GM23338 (cell line): Measurements from ENCODE around the gene CLSTN2. TPM values are rescaled to one million over a fixed set of nuclear protein-coding genes. Genes with fewer than 3 reads are reported as not detected.

Experiments
- ATAC-seq: fragments of 200-7000 bp; cut with Tn5 transposase; 3 replicates; pipeline ENCODE4 v1.9.1; 2020
- DNase-seq: peaks from one replicate; pipeline ENCODE4 v3.0.0-alpha.2; 2015; ENCODE audit warnings: low spot score
- H2AFZ ChIP-seq: fragments of 200-600 bp; sonication (generic); 2 replicates; pipeline ENCODE4 v1.8.0; 2016; ENCODE audit warnings: antibody characterized with exemption, mild to moderate bottlenecking, moderate library complexity
- H3F3A ChIP-seq: fragments of 200-600 bp; sonication (generic); replicated peaks from 2 replicates; pipeline ENCODE4 v1.8.0; 2017; ENCODE audit warnings: antibody characterized with exemption, mixed run types, low read depth
- H3K27ac ChIP-seq: fragments of 200-600 bp; sonication (generic); 2 replicates; pipeline ENCODE4 v1.6.1; 2016; ENCODE audit warnings: low read depth
- H3K27me3 ChIP-seq: fragments of 200-600 bp; sonication (generic); 2 replicates; pipeline ENCODE4 v1.8.0; 2016; ENCODE audit warnings: mild to moderate bottlenecking, mixed run types, moderate library complexity; ENCODE audit not compliant: insufficient read depth
- H3K36me3 ChIP-seq: fragments of 200-600 bp; sonication (generic); 2 replicates; pipeline ENCODE4 v1.8.0; 2016; ENCODE audit warnings: mild to moderate bottlenecking; ENCODE audit not compliant: insufficient read depth
- H3K4me1 ChIP-seq: fragments of 200-600 bp; sonication (generic); 2 replicates; pipeline ENCODE4 v1.8.0; 2016; ENCODE audit warnings: mild to moderate bottlenecking, moderate library complexity; ENCODE audit not compliant: insufficient read depth
- H3K4me2 ChIP-seq: fragments of 200-600 bp; sonication (generic); 2 replicates; pipeline ENCODE4 v1.7.1; 2017; ENCODE audit warnings: mixed run types
- H3K4me3 ChIP-seq: fragments of 200-600 bp; sonication (generic); 2 replicates; pipeline ENCODE4 v1.6.1; 2016; ENCODE audit warnings: mixed run types
- H3K79me2 ChIP-seq: fragments of 200-600 bp; sonication (generic); replicated peaks from 2 replicates; pipeline ENCODE4 v1.8.0; 2017; ENCODE audit warnings: mild to moderate bottlenecking; ENCODE audit not compliant: insufficient read depth
- H3K9me2 ChIP-seq: fragments of 200-600 bp; sonication (generic); 2 replicates; pipeline ENCODE4 v1.8.0; 2017; ENCODE audit not compliant: insufficient read depth
- H4K20me1 ChIP-seq: fragments of 200-600 bp; sonication (generic); replicated peaks from 2 replicates; pipeline ENCODE4 v1.8.0; 2017; ENCODE audit warnings: mild to moderate bottlenecking; ENCODE audit not compliant: insufficient read depth
- H3K27ac Mint-ChIP-seq: 2 replicates; pipeline ENCODE4 v1.8.0; 2020; ENCODE audit warnings: inconsistent platforms, mild to moderate bottlenecking, moderate library complexity, mixed read lengths
- H3K27me3 Mint-ChIP-seq: 3 replicates; pipeline ENCODE4 v1.8.0; 2022; ENCODE audit warnings: low read depth, mild to moderate bottlenecking, moderate library complexity, mixed read lengths, inconsistent platforms; ENCODE audit not compliant: insufficient read depth, poor library complexity
- H3K36me3 Mint-ChIP-seq: 3 replicates; pipeline ENCODE4 v1.8.0; 2021; ENCODE audit warnings: low read depth, mild to moderate bottlenecking, inconsistent platforms, moderate library complexity, mixed read lengths
- H3K4me1 Mint-ChIP-seq: 3 replicates; pipeline ENCODE4 v1.8.0; 2020; ENCODE audit warnings: mild to moderate bottlenecking, inconsistent platforms, mixed read lengths
- H3K4me3 Mint-ChIP-seq: 3 replicates; pipeline ENCODE4 v1.8.0; 2021; ENCODE audit warnings: moderate library complexity, mild to moderate bottlenecking, inconsistent platforms, mixed read lengths
- H3K9me3 Mint-ChIP-seq: 3 replicates; pipeline ENCODE4 v1.8.0; 2020; ENCODE audit warnings: moderate library complexity, mild to moderate bottlenecking, inconsistent platforms, mixed read lengths
- CREB1 ChIP-seq: fragments of 250-450 bp; sonication (Bioruptor Pico); IDR thresholded peaks from 2 replicates; pipeline ENCODE4 v1.5.0; 2020; ENCODE audit warnings: low read depth, mild to moderate bottlenecking, moderate library complexity
- EZH2 ChIP-seq: fragments of 200-600 bp; sonication (generic); IDR thresholded peaks from one replicate; pipeline ENCODE4 v1.8.0; 2017; ENCODE audit warnings: antibody characterized with exemption, mild to moderate bottlenecking, low read depth; ENCODE audit not compliant: unreplicated experiment
- EZH2phosphoT487 ChIP-seq: fragments of 200-600 bp; sonication (generic); IDR thresholded peaks from one replicate; pipeline ENCODE4 v1.8.1; 2018; ENCODE audit warnings: antibody characterized with exemption; ENCODE audit not compliant: unreplicated experiment
- JUNB ChIP-seq: IDR thresholded peaks from one replicate; pipeline ENCODE4 v1.6.1; 2016; ENCODE audit warnings: antibody characterized with exemption; ENCODE audit not compliant: unreplicated experiment
- NANOG ChIP-seq: IDR thresholded peaks from 2 replicates; pipeline ENCODE4 v1.6.1; 2016; ENCODE audit warnings: antibody characterized with exemption, borderline replicate concordance
- POLR2AphosphoS5 ChIP-seq: IDR thresholded peaks from 2 replicates; pipeline ENCODE4 v1.6.1; 2016; ENCODE audit warnings: antibody characterized with exemption, low read depth
- STAT1 ChIP-seq: IDR thresholded peaks from one replicate; pipeline ENCODE4 v1.6.1; 2016; ENCODE audit warnings: antibody characterized with exemption; ENCODE audit not compliant: unreplicated experiment
- ZNF114 ChIP-seq: fragments of 250-450 bp; sonication (Bioruptor Pico); IDR thresholded peaks from 2 replicates; pipeline ENCODE4 v1.5.0; 2020; ENCODE audit warnings: mild to moderate bottlenecking, moderate library complexity
- ZNF331 ChIP-seq: fragments of 250-450 bp; sonication (Bioruptor Pico); IDR thresholded peaks from 2 replicates; pipeline ENCODE4 v1.5.0; 2020; ENCODE audit warnings: low read depth, mild to moderate bottlenecking, moderate library complexity
- polyA plus RNA-seq: library from polyadenylated mRNA; unstranded; fragments of >200 nt; fragmentation: Nextera tagmentation; extraction: Ambion mirVana; gene quantifications from 2 replicates; pipeline ENCODE4 v1.2.1, GENCODE V29; 2016
- total RNA-seq: library from RNA; depleted of rRNA; stranded (reverse); fragments of >200 nt; shearing (Covaris generic); gene quantifications from 2 replicates; pipeline ENCODE4 v1.2.3, GENCODE V29; 2014
- TF ChIP-seq, protein P1 (sequence below): fragments of 250-450 bp; sonication (Bioruptor Pico); IDR thresholded peaks from 2 replicates; pipeline ENCODE4 v1.5.0; 2020; ENCODE audit warnings: mild to moderate bottlenecking, moderate library complexity
- TF ChIP-seq, protein P2 (sequence below): IDR thresholded peaks from one replicate; pipeline ENCODE4 v1.6.1; 2018; ENCODE audit warnings: antibody characterized with exemption; ENCODE audit not compliant: unreplicated experiment
- TF ChIP-seq, protein P3 (sequence below), 2 experiments: fragments of 200-600 bp in 1 of 2; sonication (generic) in 1 of 2; conservative IDR thresholded peaks; 2 replicates each; pipeline versions ENCODE4 v1.5.1 to v1.6.1; 2016 to 2017; ENCODE audit warnings: antibody characterized with exemption in 2 of 2, low read depth in 2 of 2, mild to moderate bottlenecking in 2 of 2, moderate library complexity in 1 of 2
- TF ChIP-seq, protein P4 (sequence below): IDR thresholded peaks from 2 replicates; pipeline ENCODE4 v1.6.1; 2016; ENCODE audit warnings: antibody characterized with exemption

CLSTN2 gene
- total and polyA plus RNA-seq, 2 experiments from 2014 or later, result 0.11 to 0.83 TPM

DNA sequence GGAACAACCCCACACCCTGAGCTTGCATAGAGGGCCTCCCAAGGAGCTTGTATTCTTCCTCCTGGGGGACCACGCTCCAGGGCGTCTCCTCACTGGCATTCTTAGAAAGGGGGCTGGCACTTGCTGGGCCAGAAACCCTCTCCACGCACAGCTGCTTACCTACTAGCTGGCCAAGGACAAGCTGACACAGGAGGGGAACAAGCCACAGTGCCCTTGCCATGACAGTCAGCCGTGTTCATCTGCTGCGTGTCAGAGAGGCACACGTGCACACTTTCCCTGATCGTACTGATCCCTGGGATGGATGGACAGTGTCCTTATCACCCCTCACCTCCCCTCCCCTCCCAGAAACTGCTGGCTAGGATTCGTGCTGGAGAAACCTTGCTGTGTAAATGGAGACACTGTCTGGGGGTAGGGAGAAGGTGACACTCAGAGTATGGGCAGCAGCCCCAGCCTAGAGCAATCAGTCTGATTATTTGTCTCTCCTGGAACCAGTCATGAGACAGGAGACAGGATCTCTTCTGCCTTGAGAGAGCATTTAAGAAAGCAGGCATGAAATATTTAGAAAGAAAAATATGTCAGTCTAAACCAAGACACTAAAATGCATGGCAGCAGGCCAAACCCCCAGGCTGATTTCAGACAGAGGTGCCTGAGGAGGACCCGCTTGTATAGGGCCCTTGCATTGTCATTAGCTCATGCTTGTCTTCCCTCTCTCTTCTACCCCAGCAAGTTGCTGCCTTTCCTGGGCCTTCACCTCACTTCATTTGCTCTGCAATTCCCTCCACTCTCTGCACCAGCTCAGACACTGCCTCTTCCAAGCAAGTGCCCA lies 431.1 kb downstream of the CLSTN2 start:
- H3K4me2 ChIP-seq, result no peak overlapping the region
- H3K36me3 Mint-ChIP-seq, result no peaks in the 10 kb centered on the region
- no peaks in the 10 kb centered on the region for H3K4me1 ChIP-seq
- TF ChIP-seq ZNF114 (CRISPR knock-in tag) (no peak), EZH2phosphoT487 (no peak), CREB1 (no peak), ZNF331 (CRISPR knock-in tag) (no peak), JUNB (no peak), STAT1 (no peak), NANOG (no peak), POLR2AphosphoS5 (no peak), EZH2 (no peak)
- TF ChIP-seq, protein P1, sequence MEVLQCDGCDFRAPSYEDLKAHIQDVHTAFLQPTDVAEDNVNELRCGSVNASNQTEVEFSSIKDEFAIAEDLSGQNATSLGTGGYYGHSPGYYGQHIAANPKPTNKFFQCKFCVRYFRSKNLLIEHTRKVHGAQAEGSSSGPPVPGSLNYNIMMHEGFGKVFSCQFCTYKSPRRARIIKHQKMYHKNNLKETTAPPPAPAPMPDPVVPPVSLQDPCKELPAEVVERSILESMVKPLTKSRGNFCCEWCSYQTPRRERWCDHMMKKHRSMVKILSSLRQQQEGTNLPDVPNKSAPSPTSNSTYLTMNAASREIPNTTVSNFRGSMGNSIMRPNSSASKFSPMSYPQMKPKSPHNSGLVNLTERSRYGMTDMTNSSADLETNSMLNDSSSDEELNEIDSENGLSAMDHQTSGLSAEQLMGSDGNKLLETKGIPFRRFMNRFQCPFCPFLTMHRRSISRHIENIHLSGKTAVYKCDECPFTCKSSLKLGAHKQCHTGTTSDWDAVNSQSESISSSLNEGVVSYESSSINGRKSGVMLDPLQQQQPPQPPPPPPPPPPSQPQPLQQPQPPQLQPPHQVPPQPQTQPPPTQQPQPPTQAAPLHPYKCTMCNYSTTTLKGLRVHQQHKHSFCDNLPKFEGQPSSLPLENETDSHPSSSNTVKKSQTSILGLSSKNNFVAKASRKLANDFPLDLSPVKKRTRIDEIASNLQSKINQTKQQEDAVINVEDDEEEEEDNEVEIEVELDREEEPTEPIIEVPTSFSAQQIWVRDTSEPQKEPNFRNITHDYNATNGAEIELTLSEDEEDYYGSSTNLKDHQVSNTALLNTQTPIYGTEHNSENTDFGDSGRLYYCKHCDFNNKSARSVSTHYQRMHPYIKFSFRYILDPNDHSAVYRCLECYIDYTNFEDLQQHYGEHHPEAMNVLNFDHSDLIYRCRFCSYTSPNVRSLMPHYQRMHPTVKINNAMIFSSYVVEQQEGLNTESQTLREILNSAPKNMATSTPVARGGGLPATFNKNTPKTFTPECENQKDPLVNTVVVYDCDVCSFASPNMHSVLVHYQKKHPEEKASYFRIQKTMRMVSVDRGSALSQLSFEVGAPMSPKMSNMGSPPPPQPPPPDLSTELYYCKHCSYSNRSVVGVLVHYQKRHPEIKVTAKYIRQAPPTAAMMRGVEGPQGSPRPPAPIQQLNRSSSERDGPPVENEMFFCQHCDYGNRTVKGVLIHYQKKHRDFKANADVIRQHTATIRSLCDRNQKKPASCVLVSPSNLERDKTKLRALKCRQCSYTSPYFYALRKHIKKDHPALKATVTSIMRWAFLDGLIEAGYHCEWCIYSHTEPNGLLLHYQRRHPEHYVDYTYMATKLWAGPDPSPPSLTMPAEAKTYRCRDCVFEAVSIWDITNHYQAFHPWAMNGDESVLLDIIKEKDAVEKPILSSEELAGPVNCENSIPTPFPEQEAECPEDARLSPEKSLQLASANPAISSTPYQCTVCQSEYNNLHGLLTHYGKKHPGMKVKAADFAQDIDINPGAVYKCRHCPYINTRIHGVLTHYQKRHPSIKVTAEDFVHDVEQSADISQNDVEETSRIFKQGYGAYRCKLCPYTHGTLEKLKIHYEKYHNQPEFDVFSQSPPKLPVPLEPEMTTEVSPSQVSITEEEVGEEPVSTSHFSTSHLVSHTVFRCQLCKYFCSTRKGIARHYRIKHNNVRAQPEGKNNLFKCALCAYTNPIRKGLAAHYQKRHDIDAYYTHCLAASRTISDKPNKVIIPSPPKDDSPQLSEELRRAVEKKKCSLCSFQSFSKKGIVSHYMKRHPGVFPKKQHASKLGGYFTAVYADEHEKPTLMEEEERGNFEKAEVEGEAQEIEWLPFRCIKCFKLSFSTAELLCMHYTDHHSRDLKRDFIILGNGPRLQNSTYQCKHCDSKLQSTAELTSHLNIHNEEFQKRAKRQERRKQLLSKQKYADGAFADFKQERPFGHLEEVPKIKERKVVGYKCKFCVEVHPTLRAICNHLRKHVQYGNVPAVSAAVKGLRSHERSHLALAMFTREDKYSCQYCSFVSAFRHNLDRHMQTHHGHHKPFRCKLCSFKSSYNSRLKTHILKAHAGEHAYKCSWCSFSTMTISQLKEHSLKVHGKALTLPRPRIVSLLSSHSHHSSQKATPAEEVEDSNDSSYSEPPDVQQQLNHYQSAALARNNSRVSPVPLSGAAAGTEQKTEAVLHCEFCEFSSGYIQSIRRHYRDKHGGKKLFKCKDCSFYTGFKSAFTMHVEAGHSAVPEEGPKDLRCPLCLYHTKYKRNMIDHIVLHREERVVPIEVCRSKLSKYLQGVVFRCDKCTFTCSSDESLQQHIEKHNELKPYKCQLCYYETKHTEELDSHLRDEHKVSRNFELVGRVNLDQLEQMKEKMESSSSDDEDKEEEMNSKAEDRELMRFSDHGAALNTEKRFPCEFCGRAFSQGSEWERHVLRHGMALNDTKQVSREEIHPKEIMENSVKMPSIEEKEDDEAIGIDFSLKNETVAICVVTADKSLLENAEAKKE (CRISPR knock-in tag), result no peak
- TF ChIP-seq, protein P2, sequence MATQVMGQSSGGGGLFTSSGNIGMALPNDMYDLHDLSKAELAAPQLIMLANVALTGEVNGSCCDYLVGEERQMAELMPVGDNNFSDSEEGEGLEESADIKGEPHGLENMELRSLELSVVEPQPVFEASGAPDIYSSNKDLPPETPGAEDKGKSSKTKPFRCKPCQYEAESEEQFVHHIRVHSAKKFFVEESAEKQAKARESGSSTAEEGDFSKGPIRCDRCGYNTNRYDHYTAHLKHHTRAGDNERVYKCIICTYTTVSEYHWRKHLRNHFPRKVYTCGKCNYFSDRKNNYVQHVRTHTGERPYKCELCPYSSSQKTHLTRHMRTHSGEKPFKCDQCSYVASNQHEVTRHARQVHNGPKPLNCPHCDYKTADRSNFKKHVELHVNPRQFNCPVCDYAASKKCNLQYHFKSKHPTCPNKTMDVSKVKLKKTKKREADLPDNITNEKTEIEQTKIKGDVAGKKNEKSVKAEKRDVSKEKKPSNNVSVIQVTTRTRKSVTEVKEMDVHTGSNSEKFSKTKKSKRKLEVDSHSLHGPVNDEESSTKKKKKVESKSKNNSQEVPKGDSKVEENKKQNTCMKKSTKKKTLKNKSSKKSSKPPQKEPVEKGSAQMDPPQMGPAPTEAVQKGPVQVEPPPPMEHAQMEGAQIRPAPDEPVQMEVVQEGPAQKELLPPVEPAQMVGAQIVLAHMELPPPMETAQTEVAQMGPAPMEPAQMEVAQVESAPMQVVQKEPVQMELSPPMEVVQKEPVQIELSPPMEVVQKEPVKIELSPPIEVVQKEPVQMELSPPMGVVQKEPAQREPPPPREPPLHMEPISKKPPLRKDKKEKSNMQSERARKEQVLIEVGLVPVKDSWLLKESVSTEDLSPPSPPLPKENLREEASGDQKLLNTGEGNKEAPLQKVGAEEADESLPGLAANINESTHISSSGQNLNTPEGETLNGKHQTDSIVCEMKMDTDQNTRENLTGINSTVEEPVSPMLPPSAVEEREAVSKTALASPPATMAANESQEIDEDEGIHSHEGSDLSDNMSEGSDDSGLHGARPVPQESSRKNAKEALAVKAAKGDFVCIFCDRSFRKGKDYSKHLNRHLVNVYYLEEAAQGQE, result no peak
- TF ChIP-seq, protein P3, sequence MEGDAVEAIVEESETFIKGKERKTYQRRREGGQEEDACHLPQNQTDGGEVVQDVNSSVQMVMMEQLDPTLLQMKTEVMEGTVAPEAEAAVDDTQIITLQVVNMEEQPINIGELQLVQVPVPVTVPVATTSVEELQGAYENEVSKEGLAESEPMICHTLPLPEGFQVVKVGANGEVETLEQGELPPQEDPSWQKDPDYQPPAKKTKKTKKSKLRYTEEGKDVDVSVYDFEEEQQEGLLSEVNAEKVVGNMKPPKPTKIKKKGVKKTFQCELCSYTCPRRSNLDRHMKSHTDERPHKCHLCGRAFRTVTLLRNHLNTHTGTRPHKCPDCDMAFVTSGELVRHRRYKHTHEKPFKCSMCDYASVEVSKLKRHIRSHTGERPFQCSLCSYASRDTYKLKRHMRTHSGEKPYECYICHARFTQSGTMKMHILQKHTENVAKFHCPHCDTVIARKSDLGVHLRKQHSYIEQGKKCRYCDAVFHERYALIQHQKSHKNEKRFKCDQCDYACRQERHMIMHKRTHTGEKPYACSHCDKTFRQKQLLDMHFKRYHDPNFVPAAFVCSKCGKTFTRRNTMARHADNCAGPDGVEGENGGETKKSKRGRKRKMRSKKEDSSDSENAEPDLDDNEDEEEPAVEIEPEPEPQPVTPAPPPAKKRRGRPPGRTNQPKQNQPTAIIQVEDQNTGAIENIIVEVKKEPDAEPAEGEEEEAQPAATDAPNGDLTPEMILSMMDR (conservative IDR thresholded peaks at IDR 0.05; ENCODE audit: low read depth in 2 of 2), result no peak
- TF ChIP-seq, protein P4, sequence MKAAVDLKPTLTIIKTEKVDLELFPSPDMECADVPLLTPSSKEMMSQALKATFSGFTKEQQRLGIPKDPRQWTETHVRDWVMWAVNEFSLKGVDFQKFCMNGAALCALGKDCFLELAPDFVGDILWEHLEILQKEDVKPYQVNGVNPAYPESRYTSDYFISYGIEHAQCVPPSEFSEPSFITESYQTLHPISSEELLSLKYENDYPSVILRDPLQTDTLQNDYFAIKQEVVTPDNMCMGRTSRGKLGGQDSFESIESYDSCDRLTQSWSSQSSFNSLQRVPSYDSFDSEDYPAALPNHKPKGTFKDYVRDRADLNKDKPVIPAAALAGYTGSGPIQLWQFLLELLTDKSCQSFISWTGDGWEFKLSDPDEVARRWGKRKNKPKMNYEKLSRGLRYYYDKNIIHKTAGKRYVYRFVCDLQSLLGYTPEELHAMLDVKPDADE, result no peak
- ATAC-seq (no peak), DNase-seq (no peak)
- no peaks in the 10 kb centered on the region for H3K36me3 ChIP-seq
- no peaks in the 10 kb centered on the region for H3K27me3 ChIP-seq
- peaks cover 7% of the 10 kb centered on the region for H3K4me1 Mint-ChIP-seq
- H2AFZ ChIP-seq, result no peak overlapping the region
- H3K9me3 Mint-ChIP-seq, result no peaks in the 10 kb centered on the region
- H3K79me2 ChIP-seq, result no peaks in the 10 kb centered on the region
- H3K4me3 ChIP-seq, result no peak overlapping the region
- H3K4me3 Mint-ChIP-seq, result no peak overlapping the region
- no peak overlapping the region for H3K27ac Mint-ChIP-seq
- no peaks in the 10 kb centered on the region for H3F3A ChIP-seq
- H3K27ac ChIP-seq, result no peak overlapping the region
- peaks cover 4% of the 10 kb centered on the region for H3K27me3 Mint-ChIP-seq
- 0 out of 2 replicates have a peak, but pooled peaks cover 14% of the 10 kb centered on the region for H3K9me2 ChIP-seq
- H4K20me1 ChIP-seq, result no peaks in the 10 kb centered on the region
